GM12891 (cell line): Measurements from ENCODE around the gene NELFCD.

Experiments used
- DNase-seq: peaks from one replicate; pipeline ENCODE4 v3.0.0; 2011; ENCODE audit warnings: low spot score; ENCODE audit not compliant: insufficient read length
- FAIRE-seq: peaks from 2 replicates; lab custom pipeline; 2011; peaks lifted over from hg19 to GRCh38; lab: Jason Lieb, UNC
- PAX5 ChIP-seq: IDR thresholded peaks from 2 replicates; pipeline ENCODE4 v1.6.1; 2011; ENCODE audit warnings: low read length, moderate library complexity, mild to moderate bottlenecking; ENCODE audit not compliant: insufficient read depth, severe bottlenecking
- POLR2A ChIP-seq: IDR thresholded peaks from 2 replicates; pipeline ENCODE4 v1.6.1; 2011; ENCODE audit warnings: low read depth, low read length, control low read depth
- POLR2AphosphoS5 ChIP-seq: IDR thresholded peaks from 2 replicates; pipeline ENCODE4 v1.6.1; 2011; ENCODE audit warnings: low read depth, low read length, control low read depth
- POU2F2 ChIP-seq: IDR thresholded peaks from 2 replicates; pipeline ENCODE4 v1.6.1; 2011; ENCODE audit warnings: low read depth, mild to moderate bottlenecking, control low read depth, low read length, moderate library complexity
- SPI1 ChIP-seq: IDR thresholded peaks from 2 replicates; pipeline ENCODE4 v1.6.1; 2011; ENCODE audit warnings: low read depth, low read length, control low read depth
- TAF1 ChIP-seq: IDR thresholded peaks from 2 replicates; pipeline ENCODE4 v1.6.1; 2011; ENCODE audit warnings: low read depth, low read length, control low read depth

NELFCD gene

DNA sequence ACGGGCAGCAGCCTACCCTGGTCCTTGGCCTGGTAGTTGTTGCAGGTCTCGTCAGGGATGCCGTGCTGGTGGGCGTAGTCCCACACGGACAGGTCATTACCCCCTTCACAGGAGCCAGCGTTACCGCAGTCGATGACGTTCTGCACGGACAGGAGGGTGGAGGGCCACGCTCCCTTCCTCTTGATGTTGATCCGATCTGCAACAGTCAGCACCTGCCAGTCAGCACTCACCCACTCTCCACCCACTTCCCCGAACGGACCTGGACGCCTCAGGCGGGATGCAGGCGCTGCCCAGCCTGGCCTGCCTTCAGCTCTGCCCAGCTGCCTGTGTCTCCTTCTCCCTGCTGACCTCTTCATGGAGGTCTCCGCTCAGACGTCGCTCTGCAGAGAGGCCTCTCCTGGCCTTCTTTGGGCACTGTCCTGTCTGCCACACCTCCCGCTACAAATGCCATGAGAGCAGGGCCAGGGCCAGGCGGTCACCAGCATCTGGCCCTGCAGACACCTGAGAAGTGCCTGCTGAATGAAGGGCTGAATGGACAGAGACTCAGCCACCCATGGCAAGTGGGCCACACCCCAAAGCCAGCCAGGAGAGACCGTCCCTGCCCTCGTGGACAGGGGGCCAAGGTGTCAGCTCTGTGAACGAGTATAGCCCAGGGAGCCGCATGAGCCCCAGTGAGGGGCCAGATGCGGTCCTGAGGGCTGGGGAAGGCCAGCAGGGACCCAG is 20.6 kb downstream of the NELFCD start:
- FAIRE-seq (no peak), DNase-seq (no peak)
- TF ChIP-seq TAF1 (no peak), POU2F2 (no peak), POLR2AphosphoS5 (peak; percentile 62; the same call in 1 of the 2 replicates), POLR2A (peak; percentile 38)

DNA sequence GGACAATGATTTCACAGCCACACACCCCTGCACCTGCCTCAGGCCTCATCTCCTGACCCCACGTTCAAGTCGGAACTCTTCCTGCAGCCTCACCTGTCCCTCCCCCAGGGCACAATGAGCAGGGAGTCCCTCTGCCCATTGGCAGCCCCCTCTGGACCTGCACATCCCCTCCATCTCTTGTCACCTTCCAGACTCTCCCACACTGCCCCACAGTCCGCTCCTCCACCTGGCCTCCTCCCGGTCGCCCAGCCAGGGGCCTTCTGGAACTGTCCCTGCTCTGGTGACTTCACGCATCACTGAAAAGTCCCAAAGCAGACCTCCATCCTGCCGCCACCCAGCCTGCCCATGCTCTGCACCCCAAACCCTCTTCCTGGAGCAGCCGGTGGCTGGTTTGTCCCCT is 21.3 kb downstream of the NELFCD start:
- FAIRE-seq (no peak), DNase-seq (no peak)
- TF ChIP-seq POLR2A (peak; percentile 57; the same call in 1 of the 2 replicates), TAF1 (no peak), SPI1 (no peak), POU2F2 (no peak)

DNA sequence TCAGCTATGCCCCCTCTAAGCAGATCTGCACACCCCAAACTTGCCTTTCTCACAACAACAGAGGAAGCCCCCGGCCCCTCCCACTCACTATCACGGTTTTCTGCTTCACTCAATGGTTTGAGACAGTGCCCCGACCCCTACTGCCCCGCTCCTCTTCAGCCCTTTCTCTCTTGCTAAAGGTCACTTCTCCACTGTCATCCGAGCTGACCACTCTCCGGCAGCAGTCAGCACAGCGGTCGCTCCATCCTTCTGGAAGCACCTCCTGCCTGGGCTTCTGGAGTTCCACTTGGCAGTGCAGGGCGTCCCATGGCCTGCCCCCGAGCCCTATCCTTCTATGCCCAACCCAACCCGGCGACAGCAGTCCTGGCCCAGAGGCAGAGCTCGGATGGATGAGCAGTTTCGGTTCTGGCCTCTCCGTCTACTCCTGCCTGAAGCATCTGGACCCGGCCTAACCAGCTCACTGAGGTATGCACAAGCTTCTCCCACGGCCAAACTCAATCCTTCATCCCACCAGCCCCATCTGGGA is 21.9 kb downstream of the NELFCD start:
- TF ChIP-seq SPI1: no peak
- TF ChIP-seq POLR2A: no peak; the same call in 1 of the 2 replicates
- TF ChIP-seq PAX5: no peak
- TF ChIP-seq TAF1: no peak
- no peak for TF ChIP-seq POLR2AphosphoS5
- no peak for TF ChIP-seq POU2F2
- FAIRE-seq: no peak
- no peak for DNase-seq

DNA sequence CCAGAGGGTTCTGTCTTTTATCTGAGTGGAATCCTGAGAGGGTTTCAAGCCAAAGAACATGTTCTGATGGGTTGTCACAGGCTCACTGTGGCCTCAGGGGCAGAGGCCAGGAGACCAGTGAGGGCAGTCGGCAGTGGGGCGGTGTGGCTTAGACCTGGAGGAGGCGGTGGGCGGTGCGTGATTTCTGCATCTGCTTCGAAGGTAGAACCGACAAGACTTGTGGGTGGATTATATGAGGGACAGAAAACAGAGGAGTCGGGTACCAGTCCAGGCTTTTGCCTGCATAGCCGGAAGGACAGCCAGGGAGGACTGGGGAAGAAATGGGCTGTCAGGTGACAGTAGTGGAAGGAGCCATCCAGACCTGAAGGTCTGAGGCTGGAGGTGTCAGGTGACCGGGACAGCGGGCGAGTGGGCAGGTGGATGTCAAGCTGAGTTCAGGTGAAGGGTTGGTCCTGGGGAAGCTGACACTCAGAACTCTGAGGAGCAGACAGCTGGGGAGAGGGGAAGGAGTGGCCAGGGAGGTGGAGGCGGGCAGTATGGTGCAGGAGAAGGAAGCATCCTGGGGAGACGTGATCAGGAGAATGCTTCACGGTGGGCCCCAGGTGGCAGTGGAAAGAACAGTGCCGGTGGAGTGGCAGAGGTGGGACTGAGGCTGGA is 22.9 kb downstream of the NELFCD start:
- TF ChIP-seq POLR2AphosphoS5 (0 out of 2 replicates have a peak, but pooled peaks have one; percentile 3), PAX5 (no peak)
- FAIRE-seq: peak; percentile 20
- DNase-seq: no peak

DNA sequence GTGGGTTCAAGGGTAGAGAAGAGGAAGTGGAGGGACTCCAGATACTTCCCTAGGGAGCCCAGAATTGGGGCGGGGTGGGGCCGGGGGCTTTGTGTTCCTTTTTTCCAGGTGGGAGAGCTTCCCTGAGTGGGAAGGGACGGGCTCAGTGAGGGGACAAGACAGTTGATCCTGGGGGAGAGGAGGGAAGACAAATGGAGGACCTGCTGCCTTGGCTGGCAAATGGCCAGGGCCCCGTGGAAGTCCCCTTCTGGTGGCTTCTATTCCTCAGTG is 23.4 kb downstream of the NELFCD start:
- FAIRE-seq (peak; percentile 9), DNase-seq (peak; percentile 80)
- TF ChIP-seq SPI1 (peak; percentile 84; the same call in 1 of the 2 replicates), POLR2A (no peak)

DNA sequence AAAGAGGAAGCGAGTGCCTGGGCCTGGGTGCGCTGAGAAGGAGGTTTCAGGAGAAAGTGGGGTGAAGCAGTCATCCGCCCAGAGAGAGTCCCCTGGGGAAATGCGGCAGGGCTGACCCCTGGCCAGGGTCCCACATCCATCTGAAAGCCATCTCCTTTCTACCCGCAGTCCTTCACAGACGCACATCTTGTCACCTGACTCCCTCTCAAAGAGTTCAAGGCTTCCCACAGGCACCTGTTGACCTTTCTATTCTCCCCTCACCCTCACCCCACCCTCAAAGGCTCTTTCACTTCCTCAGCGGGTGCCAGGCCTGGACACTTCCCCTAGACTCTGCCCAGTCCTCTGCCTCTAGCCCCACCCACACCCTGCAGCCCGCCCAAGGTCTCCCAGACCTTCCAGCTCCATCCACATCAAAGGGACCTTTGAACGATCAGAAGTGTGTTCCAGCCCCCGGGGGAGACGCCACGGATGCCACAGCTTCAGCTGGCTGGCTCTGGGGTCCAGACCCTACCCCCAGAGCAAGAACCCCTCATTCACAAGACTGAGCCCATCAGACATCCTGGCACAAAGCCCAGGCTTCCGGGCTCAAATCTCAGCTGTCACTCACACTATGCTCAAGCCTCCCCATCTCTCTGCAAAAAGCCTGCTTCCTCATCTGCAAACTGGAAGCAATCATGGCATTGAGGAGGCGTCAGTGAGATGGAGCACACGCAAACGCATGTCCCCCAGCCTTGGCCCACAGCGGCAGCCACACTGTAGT is 23.9 kb downstream of the NELFCD start:
- TF ChIP-seq TAF1 (peak; percentile 57; the same call in 1 of the 2 replicates), PAX5 (no peak), POLR2A (peak; percentile 87), POLR2AphosphoS5 (peak; percentile 50), POU2F2 (0 out of 2 replicates have a peak, but pooled peaks have one; percentile 41), SPI1 (peak; percentile 92)
- peak; percentile 61 for DNase-seq
- FAIRE-seq: peak; percentile 71

DNA sequence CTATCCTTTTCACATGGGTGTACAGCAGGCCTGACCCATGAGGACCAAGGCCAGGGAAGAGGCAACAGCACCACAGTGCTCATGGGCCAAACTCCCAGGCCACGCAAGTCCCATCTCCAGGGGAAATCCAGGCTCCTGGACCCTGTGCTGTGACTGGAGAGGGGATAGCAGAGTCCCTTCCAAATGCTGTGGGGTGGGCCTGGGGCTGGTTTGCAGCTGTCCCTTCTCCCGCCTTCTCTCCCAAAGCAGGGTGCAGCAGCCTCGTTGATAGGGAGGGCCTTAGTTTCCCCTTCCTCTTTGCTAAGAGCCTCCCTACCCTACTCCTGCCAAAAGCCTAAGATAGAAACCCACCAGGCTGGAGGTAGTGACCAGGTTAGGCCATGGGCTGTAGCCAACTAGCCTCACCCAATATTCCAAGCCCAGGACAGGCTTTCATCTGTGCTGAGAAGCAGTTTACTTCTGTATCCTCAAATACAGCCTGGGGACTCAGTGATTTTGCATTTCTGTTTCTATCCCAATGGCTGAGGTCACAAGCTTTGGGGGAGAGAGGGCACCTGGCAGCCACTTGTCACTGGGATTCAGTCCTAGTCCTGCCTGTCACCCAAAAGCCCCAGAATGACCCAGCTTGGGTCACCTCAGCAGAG is 24.6 kb downstream of the NELFCD start:
- TF ChIP-seq SPI1: no peak
- peak; percentile 27; the same call in 1 of the 2 replicates for TF ChIP-seq TAF1
- no peak for TF ChIP-seq POU2F2
- peak; percentile 55; the same call in 1 of the 2 replicates for TF ChIP-seq POLR2A
- peak; percentile 65 for TF ChIP-seq POLR2AphosphoS5
- no peak for TF ChIP-seq PAX5
- no peak for FAIRE-seq
- no peak for DNase-seq

DNA sequence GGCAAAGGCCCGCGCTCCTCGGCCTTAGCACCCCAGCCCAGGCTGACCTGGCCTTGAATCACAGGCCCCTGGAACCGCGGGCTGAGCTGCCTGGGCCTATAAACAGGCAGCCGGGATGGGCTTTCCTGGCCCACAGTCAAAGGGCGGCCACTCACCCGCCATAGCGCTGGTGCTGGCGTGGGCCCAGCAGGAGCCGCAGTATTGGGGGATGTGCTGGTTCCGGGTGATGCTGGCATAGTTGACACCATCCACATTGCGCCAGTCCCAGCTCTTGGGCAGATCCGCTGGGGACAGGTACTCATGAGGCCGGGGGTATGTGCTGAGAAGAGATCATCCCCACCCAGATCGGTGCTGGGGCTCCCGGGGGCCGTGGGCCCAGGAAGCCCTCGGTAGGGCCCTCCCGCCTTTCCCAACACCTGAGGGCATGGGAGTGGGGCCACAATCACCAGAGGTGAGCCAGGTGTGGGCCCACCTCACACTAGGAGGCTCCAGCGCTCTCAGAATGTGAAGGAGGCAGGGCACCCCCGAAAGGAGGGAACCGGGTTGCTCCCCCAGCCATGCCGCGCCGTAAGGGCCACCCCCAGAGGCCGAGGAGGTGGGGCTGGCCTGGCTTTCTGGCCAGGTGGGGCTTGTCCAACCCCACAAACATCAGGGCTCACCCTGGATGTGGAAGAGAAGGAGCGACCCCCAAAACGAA is 25.3 kb downstream of the NELFCD start:
- TF ChIP-seq POU2F2 (peak; percentile 16; the same call in 1 of the 2 replicates), TAF1 (no peak), SPI1 (no peak), POLR2AphosphoS5 (0 out of 2 replicates have a peak, but pooled peaks have one; percentile 54), PAX5 (no peak), POLR2A (peak; percentile 40; the same call in 1 of the 2 replicates)
- DNase-seq (no peak), FAIRE-seq (no peak)
